Naive thymus-derived CD4-positive, alpha-beta T cell (primary cell): ENCODE measurements around the gene RHBDD3. TPM values are rescaled to one million over a fixed set of nuclear protein-coding genes. Genes with fewer than 3 reads are reported as not detected.
A peak's percentile ranks its signal among the peaks of the same experiment; 100 is the strongest.

Experiments
- ATAC-seq: fragments of 150-1000 bp; cut with Tn5 transposase; 2 replicates; pipeline ENCODE4 v1.10.0; 2021; ENCODE audit warnings: mild to moderate bottlenecking, moderate library complexity
- CTCF ChIA-PET: fragments of 350-600 bp; sonication (Branson Sonifier 250); formaldehyde crosslinking; loops from one replicate; lab custom pipeline; 2021; ENCODE audit warnings: antibody characterized with exemption; lab: Charles Lee
- POLR2A ChIA-PET: fragments of 350-600 bp; sonication (Branson Sonifier 250); formaldehyde crosslinking; loops from one replicate; lab custom pipeline; 2021; ENCODE audit warnings: antibody characterized with exemption, inconsistent platforms; lab: Charles Lee
- DNase-seq, 9 donors: peaks; one replicate each; pipeline versions ENCODE4 v3.0.0 to v3.0.0-alpha.2; 2020 to 2022; ENCODE audit warnings: mixed read lengths in 1 of 9
- H3K27ac ChIP-seq: one replicate; pipeline ENCODE4 v1.7.0; 2013; ENCODE audit warnings: mild to moderate bottlenecking, low read depth, low read length, moderate library complexity
- H3K27me3 ChIP-seq, 2 donors: one replicate each; pipeline ENCODE4 v1.7.0; 2013; ENCODE audit warnings: low read length in 2 of 2, mild to moderate bottlenecking in 2 of 2, moderate library complexity in 2 of 2; ENCODE audit not compliant: control insufficient read depth in 2 of 2, insufficient read depth in 2 of 2
- H3K36me3 ChIP-seq, 3 experiments: 1 replicate in 2 of 3; 2 replicates in 1 of 3; pipeline ENCODE4 v1.7.0; 2013; ENCODE audit warnings: low read length in 3 of 3, mild to moderate bottlenecking in 3 of 3, moderate library complexity in 1 of 3; ENCODE audit not compliant: insufficient read depth in 3 of 3, control insufficient read depth in 2 of 3
- H3K4me1 ChIP-seq, 2 donors: one replicate each; pipeline ENCODE4 v1.7.0; 2013; ENCODE audit warnings: low read length in 2 of 2, mild to moderate bottlenecking in 2 of 2, moderate library complexity in 1 of 2; ENCODE audit not compliant: control insufficient read depth in 2 of 2, insufficient read depth in 2 of 2
- H3K4me3 ChIP-seq: 2 replicates; pipeline ENCODE4 v1.7.0; 2013; ENCODE audit warnings: mild to moderate bottlenecking, low read length
- H3K9me3 ChIP-seq, 3 experiments: 1 replicate in 2 of 3; 2 replicates in 1 of 3; pipeline ENCODE4 v1.7.0; 2013; ENCODE audit warnings: low read length in 3 of 3; ENCODE audit not compliant: control insufficient read depth in 2 of 3
- H3K27ac Mint-ChIP-seq, 9 donors: one replicate each; pipeline ENCODE4 v1.8.0; 2020 to 2022; ENCODE audit warnings: mixed read lengths in 9 of 9, mild to moderate bottlenecking in 8 of 9, moderate library complexity in 5 of 9, inconsistent platforms in 2 of 9
- H3K27me3 Mint-ChIP-seq, 5 donors: one replicate each; pipeline ENCODE4 v1.8.0; 2021 to 2022; ENCODE audit warnings: mixed read lengths in 5 of 5, mild to moderate bottlenecking in 1 of 5
- H3K36me3 Mint-ChIP-seq, 5 donors: one replicate each; pipeline ENCODE4 v1.8.0; 2020 to 2022; ENCODE audit warnings: mixed read lengths in 5 of 5, mild to moderate bottlenecking in 3 of 5, inconsistent platforms in 1 of 5
- H3K4me1 Mint-ChIP-seq, 7 donors: one replicate each; pipeline ENCODE4 v1.8.0; 2020 to 2022; ENCODE audit warnings: mixed read lengths in 7 of 7, mild to moderate bottlenecking in 3 of 7, inconsistent platforms in 1 of 7
- H3K4me3 Mint-ChIP-seq, 10 donors: one replicate each; pipeline ENCODE4 v1.8.0; 2020 to 2022; ENCODE audit warnings: mild to moderate bottlenecking in 10 of 10, mixed read lengths in 10 of 10, moderate library complexity in 6 of 10, inconsistent platforms in 2 of 10
- H3K9me3 Mint-ChIP-seq, 11 donors: one replicate each; pipeline ENCODE4 v1.8.0; 2020 to 2022; ENCODE audit warnings: mixed read lengths in 11 of 11, mild to moderate bottlenecking in 4 of 11, inconsistent platforms in 1 of 11, moderate library complexity in 1 of 11
- intact Hi-C, 2 donors: fragments of 100-400 bp; cut with micrococcal nuclease; formaldehyde crosslinking; loops; one replicate each; pipeline ENCODE4 v1.15.1; 2023
- polyA plus RNA-seq, 2 donors: library from polyadenylated mRNA; unstranded; fragments of 300-500 nt; fragmentation: Illumina TruSeq; gene quantifications; one replicate each; pipeline ENCODE4 v1.2.3, GENCODE V29; 2021
- total RNA-seq, 6 experiments: library from RNA in 5 of 6; stranded (reverse) in 5 of 6; gene quantifications; 1 replicate in 5 of 6; 2 replicates in 1 of 6; pipeline ENCODE4 v1.2.3 and lab custom pipeline; 2021 to 2026

Gene RHBDD3
- total and polyA plus RNA-seq, 7 experiments from 2014 or later: 8.1 to 39.4 (median 14.2) TPM

GRCh38 chr22:29216011-29216872, 51.5 kb downstream of the RHBDD3 start:
- no peaks in the 10 kb centered on the region for H3K9me3 ChIP-seq
- ChIA-PET POLR2A (no interaction called here), CTCF (no interaction called here)
- no peak for DNase-seq
- Mint-ChIP-seq H3K4me1 (no peaks in the 10 kb centered on the region), H3K27ac (no peak overlapping the region), H3K4me3 (no peak overlapping the region), H3K9me3 (no peaks in the 10 kb centered on the region), H3K36me3 (no peaks in the 10 kb centered on the region), H3K27me3 (peaks cover 0 to 5% (median 0%) of the 10 kb centered on the region in 5 donors)
- intact Hi-C loops: no loop called here
- H3K27me3 ChIP-seq: no peaks in the 10 kb centered on the region
- no peak for ATAC-seq
- H3K4me3 ChIP-seq: no peak overlapping the region
- no peaks in the 10 kb centered on the region for H3K4me1 ChIP-seq
- no peak overlapping the region for H3K27ac ChIP-seq
- no peaks in the 10 kb centered on the region for H3K36me3 ChIP-seq

- no peak overlapping the region for H3K4me3 ChIP-seq
- no peak overlapping the region for H3K27ac Mint-ChIP-seq
- POLR2A ChIA-PET: no interaction called here
Observed at GRCh38 chr22:29215012-29215860, 52.5 kb downstream of the RHBDD3 start.

GRCh38 chr22:29214232-29214631, 53.5 kb downstream of the RHBDD3 start:
- Mint-ChIP-seq H3K9me3 (no peaks in the 10 kb centered on the region), H3K4me1 (no peaks in the 10 kb centered on the region), H3K27ac (no peak overlapping the region), H3K4me3 (no peak overlapping the region), H3K27me3 (peaks cover 0 to 14% (median 0%) of the 10 kb centered on the region in 5 donors), H3K36me3 (no peaks in the 10 kb centered on the region)
- Histone ChIP-seq H3K9me3 (no peaks in the 10 kb centered on the region), H3K4me1 (no peaks in the 10 kb centered on the region), H3K27me3 (no peaks in the 10 kb centered on the region), H3K27ac (no peak overlapping the region), H3K4me3 (no peak overlapping the region), H3K36me3 (no peaks in the 10 kb centered on the region)
- no peak for DNase-seq
- POLR2A ChIA-PET: no interaction called here
- CTCF ChIA-PET: no interaction called here
- intact Hi-C loops: no loop called here
- ATAC-seq: no peak

More at GRCh38 chr22:29215012-29215860, 52.5 kb downstream of the RHBDD3 start:
- H3K36me3 ChIP-seq: no peaks in the 10 kb centered on the region
- DNase-seq (no peak), ATAC-seq (no peak)
- intact Hi-C loops: no loop called here
- no peaks in the 10 kb centered on the region for H3K27me3 ChIP-seq
- CTCF ChIA-PET: no interaction called here
- H3K27ac ChIP-seq: no peak overlapping the region
- Mint-ChIP-seq H3K4me1 (no peaks in the 10 kb centered on the region), H3K27me3 (peaks cover 0 to 6% (median 0%) of the 10 kb centered on the region in 5 donors), H3K36me3 (no peaks in the 10 kb centered on the region), H3K4me3 (no peak overlapping the region), H3K9me3 (no peaks in the 10 kb centered on the region)
- no peaks in the 10 kb centered on the region for H3K4me1 ChIP-seq
- H3K9me3 ChIP-seq: no peaks in the 10 kb centered on the region

- Mint-ChIP-seq H3K4me3 (no peak overlapping the region), H3K4me1 (no peaks in the 10 kb centered on the region), H3K9me3 (no peaks in the 10 kb centered on the region), H3K27ac (no peak overlapping the region), H3K27me3 (peaks cover 0 to 17% (median 0%) of the 10 kb centered on the region in 5 donors), H3K36me3 (no peaks in the 10 kb centered on the region)
- intact Hi-C loops: no loop called here
- H3K9me3 ChIP-seq: no peaks in the 10 kb centered on the region
- H3K4me1 ChIP-seq: no peaks in the 10 kb centered on the region
- DNase-seq (no peak), ATAC-seq (no peak)
- no peak overlapping the region for H3K27ac ChIP-seq
- no peaks in the 10 kb centered on the region for H3K27me3 ChIP-seq
- no peak overlapping the region for H3K4me3 ChIP-seq
- ChIA-PET POLR2A (no interaction called here), CTCF (no interaction called here)
- no peaks in the 10 kb centered on the region for H3K36me3 ChIP-seq
Observed at GRCh38 chr22:29213493-29213892, 54.3 kb downstream of the RHBDD3 start.

- no peaks in the 10 kb centered on the region for H3K36me3 Mint-ChIP-seq
- ChIA-PET POLR2A (no interaction called here), CTCF (no interaction called here)
- no peaks in the 10 kb centered on the region for H3K9me3 Mint-ChIP-seq
- H3K9me3 ChIP-seq: no peaks in the 10 kb centered on the region
- H3K27me3 Mint-ChIP-seq: peaks cover 0 to 22% (median 0%) of the 10 kb centered on the region in 5 donors
- DNase-seq (no peak), ATAC-seq (no peak)
- H3K27me3 ChIP-seq: no peaks in the 10 kb centered on the region
- H3K27ac ChIP-seq: no peak overlapping the region
- no peak overlapping the region for H3K4me3 ChIP-seq
- no peak overlapping the region for H3K4me3 Mint-ChIP-seq
- H3K4me1 ChIP-seq: no peaks in the 10 kb centered on the region
- H3K27ac Mint-ChIP-seq: no peak overlapping the region
- intact Hi-C loops: no loop called here
- H3K36me3 ChIP-seq: no peaks in the 10 kb centered on the region
- no peaks in the 10 kb centered on the region for H3K4me1 Mint-ChIP-seq
Observed at GRCh38 chr22:29212743-29213142, 55.0 kb downstream of the RHBDD3 start.

- intact Hi-C loops: no loop called here
- ATAC-seq (no peak), DNase-seq (no peak)
- no peaks in the 10 kb centered on the region for H3K9me3 ChIP-seq
- no peak overlapping the region for H3K4me3 ChIP-seq
- Mint-ChIP-seq H3K4me1 (peaks cover 0 to 3% (median 2%) of the 10 kb centered on the region in 7 donors), H3K27ac (peak overlapping the region in 2 of 9 donors; percentile 19), H3K36me3 (no peaks in the 10 kb centered on the region), H3K27me3 (peaks cover 8 to 35% (median 9%) of the 10 kb centered on the region in 5 donors), H3K9me3 (no peaks in the 10 kb centered on the region), H3K4me3 (no peak overlapping the region)
- ChIA-PET CTCF (no interaction called here), POLR2A (no interaction called here)
- no peaks in the 10 kb centered on the region for H3K36me3 ChIP-seq
- no peak overlapping the region for H3K27ac ChIP-seq
- H3K4me1 ChIP-seq: no peaks in the 10 kb centered on the region
- no peaks in the 10 kb centered on the region for H3K27me3 ChIP-seq
Observed at GRCh38 chr22:29211466-29211865, 56.3 kb downstream of the RHBDD3 start.
